ENCODE results near the gene STPG3.
A peak's percentile ranks its signal among the peaks of the same experiment; 100 is the strongest.

GRCh38 chr9:137302118-137302448 lies 51.0 kb downstream of the STPG3 start, which contains the start of gene NRARP:
- TF ChIP-seq CTCF (IDR thresholded peaks at IDR 0.05) (peak in 1 of 3 experiments; percentile 43), POLR2A (IDR thresholded peaks at IDR 0.05; ENCODE audit: low read depth) (no peak), POLR2AphosphoS5 (IDR thresholded peaks at IDR 0.05) (peak; percentile 78 to 83), EP300 (IDR thresholded peaks at IDR 0.05) (no peak)
